Measurements from ENCODE around the gene B3GNT2.

- TF ChIP-seq CTCF (conservative IDR thresholded peaks at IDR 0.05) (no peak), ZFX (IDR thresholded peaks at IDR 0.05) (no peak)
Observed at GRCh38 chr2:62227386-62228075, 31.6 kb downstream of the B3GNT2 start.

Measured in C4-2B (cell line).